Retina (tissue), 1 donor: Measurements from ENCODE around the gene COX10.
A peak's percentile ranks its signal among the peaks of the same experiment; 100 is the strongest.
"Not testable (repeated sequence)": the region's sequence is repeated elsewhere in the genome, so short reads cannot be mapped to it uniquely, and the experiment has no call there.

Experiments
- DNase-seq: peaks from one replicate; pipeline ENCODE4 v3.0.0-alpha.2; 2016

Gene COX10

DNA sequence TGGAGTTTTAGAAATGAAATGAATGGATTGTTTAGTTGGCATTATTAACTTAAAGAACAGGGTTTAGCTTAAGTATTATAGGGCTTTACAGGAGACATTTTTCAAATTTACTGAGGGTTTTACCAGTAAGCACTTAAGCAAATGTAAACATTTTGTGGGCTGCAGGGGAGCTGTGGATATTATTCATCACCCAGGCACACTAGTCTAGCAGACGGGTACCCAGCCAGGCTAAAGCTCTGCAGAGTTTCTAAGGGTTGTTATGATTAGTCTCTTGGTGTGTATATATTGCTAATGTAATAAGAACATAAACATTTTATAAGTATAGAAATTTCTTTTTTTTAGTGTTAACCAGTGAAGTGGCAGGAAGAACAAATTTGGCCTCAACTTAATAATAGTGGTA, 110.6 kb downstream of the COX10 start:
- DNase-seq: not testable (repeated sequence)

DNA sequence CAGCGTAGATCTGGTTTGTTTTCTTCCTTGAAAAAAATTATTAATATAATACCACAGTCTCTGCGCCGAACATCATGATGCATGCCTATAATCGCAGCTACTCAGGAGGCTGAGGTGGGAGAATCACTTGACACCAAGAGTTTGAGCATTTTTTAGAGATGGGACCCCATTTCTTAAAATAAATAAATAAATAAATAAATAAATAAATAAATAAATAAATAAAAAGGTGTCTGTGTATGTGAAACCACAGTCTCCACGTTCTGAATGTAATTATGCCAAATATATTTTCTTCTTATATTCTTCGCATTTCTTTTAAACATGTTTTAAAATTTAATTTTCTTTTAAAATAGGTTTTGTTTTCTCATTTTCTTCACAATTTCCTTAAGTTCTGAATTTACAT, 112.8 kb downstream of the COX10 start:
- DNase-seq: not testable (repeated sequence)

DNA sequence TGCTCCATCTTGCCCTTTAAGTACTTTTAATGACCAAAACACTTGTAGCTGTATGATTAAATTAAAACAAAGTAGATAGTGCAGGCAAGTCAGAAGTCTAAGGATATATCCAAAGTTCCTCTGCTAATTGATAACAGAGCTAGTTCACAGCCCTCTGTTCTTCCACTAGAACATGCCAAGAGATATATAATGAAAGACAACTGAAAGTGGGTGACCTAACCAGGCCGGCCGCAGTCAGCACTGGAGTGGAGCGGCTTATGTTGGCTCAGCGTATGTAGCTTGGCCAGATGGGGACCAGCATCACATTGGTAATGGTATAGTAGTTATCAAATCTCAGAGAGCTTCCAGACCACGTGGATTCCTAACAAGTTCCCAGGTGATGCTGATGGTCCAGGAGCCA, 115.2 kb downstream of the COX10 start:
- DNase-seq: not testable (repeated sequence)

DNA sequence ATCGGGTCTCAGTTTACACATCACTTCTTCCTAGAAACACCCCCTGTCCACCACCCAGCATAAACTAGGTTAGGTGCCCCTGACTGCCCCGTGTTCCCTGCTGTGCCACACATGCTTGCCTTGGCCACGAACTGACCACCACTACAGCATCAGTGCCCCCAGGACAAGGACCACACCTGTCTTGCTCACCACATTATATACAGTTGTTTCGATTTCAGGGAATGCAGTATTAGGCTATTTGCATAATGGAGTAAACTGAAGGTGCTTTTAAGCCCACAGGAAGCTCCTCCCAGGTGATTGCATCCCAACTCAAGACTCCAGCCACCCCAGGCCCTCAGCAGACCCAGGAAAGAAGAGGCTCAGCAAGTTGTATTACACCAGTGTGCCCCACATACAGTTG, 117.1 kb downstream of the COX10 start:
- DNase-seq: not testable (repeated sequence)

DNA sequence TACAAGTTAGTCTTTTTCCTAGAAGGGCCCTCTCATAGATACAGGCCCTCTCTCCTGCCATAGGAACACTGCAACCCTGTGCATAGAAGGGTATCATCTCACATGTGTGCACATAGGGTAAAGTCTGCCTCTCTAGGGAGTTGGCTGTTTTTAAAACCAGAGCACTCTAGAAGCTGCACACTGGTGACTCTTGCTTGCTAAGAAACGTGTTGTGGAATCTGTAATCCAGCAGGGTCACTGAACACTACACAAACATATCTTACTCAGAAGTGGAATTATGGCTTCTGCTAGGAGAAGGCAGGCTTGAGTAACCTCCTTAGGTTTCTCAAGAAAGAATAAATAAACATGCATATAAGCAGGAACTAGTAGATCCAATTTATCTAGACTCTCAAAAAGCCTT, 121.5 kb downstream of the COX10 start:
- DNase-seq: not testable (repeated sequence)

DNA sequence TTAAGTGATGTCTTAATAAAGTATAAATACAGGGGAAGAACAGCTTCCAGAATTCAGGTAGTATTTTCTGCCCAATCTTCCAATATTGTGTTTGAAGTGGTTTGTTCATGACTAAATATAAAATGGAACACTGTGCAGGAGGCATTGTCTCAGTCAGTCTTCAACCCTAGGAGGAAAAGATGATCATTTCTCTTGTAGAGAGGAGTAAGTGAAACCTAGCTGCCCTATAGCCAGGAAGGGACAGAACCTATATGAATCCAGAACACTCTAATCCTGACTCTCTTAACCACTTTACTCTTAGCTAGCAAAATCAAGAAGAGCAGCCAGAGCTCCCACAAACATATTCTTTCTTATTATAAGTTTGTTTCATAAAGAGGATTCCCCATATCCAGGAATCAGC, 122.2 kb downstream of the COX10 start:
- not testable (repeated sequence) for DNase-seq

DNA sequence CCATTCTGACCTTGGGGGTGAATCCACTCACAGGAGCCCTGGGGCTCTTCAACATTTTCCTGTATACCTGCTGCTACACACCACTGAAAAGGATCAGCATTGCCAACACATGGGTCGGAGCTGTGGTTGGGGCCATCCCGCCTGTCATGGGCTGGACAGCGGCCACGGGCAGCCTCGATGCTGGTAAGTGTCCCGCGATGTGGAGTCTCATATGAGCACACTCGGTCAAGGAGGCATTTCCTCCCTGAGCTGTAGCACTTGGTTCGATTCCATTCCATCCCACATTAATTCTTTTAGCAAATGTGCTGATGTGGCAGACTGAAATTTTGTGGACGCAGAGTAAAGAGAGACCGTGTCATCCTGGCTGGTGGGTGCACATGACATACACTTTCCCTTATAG, 122.7 kb downstream of the COX10 start:
- not testable (repeated sequence) for DNase-seq

DNA sequence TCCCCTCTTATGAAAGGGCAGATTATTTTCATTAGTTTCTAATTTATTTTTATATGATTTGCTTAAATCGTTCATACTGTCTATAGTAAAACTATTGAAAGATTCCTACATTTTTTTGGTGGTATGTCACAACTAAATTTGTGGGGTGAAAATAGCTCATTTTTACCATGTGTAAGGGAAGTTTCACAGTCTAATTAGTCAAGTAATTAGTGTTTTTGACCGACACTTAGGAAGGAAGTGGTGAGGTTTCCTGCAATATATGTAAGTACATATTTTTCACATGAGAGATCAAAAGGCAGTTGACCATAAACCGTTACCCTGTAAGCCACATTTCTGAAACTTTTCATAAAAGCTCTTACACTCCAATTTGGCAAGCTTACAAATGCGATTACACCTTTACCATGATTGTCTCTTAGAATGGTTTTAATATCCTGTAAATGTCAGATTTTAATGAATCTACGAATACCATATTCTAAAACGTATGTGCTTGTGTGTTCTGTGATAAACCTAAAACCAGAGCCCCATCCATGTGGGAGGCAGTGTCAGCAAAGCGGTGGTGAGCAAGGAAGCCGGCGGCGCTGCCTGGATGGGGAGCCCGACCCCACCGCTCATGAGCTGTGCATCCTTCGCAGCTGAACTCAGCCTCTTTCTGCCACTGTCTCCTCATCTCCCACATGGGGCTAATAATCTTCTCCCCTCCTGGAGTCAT, 123.5 kb downstream of the COX10 start:
- not testable (repeated sequence) for DNase-seq

DNA sequence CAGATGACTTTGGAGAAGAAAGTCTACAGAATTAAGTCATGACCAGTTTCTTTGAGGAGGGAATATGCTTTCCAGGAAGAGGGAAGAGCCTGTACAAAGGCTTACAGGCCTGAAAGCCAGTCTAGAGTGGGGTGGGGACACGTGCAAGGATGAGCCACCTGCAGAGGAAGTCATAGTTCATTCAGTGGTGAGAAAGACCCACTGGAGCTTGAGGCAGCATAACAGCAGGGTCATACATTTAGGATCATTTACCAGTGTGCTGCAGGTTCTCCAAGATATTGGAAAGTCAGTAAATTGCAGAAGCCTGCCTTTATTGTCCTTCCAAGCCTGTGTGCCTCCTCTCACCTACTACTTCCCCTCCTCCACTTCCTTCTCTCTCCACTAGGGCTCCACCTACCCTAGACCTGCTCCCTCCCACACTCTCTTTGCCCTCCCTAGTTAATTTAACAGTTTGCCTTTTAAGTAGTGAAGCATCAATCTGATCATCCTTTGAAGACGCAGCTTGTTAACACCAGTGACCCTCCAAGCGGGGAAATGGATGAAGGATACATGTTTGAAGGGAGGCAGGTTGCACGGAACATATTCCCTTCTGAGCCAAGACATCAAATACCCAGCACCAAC, 127.2 kb downstream of the COX10 start:
- no peak for DNase-seq

DNA sequence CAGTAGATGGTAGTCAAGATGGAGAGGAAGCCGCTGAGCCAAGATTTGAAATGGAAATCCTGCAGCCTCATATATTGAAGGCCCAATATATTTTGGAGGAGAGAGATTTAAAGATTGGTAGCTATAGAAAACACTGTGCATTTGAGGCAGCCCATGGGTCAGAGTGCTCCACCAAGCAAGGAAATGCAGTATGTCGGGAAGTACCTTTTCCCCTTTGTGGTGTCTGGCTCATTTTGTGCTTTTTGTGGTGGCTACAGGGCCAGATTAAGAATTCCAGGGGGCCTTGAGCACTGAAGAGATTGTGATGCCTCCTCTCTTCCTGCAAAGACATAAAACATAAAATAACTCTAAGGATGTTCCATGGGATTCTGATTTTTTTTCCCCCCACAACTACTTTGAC, 127.8 kb downstream of the COX10 start:
- no peak for DNase-seq

DNA sequence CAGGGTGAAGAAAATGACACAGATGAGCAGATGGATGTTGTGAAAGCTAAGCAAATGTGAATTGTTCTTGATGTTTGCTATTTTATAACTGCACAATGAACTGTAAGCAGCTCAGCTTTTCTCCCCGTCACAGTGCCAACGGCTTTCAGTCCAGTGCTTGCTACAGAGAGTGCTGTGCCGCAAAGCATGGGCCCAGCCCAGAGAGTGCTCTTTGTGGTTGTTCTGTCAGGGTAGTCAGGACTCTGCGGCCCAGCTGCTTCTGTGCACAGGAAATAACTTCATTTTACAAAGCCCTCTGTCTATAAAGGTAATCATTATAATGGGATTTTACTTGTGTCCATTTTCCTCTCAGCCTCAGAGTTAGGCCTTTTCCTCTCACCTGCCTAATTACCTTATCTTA, 128.3 kb downstream of the COX10 start:
- DNase-seq: no peak

DNA sequence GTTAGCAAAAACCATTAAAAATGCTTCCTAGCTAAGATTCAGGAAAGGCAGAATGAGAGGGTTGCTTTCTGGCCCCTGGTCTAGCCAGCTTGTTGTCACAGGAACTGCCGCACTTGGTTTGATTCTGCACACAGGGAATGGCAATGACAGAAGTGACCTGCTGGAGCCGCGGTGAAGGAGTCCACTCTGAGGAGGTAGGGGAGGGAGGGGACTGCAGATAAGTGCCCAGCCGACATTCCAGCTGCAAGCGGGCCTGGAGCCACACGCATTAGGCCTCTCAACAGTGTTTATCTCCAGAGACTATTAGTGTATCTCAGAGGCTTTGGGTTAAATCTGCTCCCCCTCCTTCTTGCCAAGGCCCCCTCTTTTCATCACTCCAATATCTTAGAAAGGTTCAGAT, 128.7 kb downstream of the COX10 start:
- DNase-seq: peak; percentile 54

DNA sequence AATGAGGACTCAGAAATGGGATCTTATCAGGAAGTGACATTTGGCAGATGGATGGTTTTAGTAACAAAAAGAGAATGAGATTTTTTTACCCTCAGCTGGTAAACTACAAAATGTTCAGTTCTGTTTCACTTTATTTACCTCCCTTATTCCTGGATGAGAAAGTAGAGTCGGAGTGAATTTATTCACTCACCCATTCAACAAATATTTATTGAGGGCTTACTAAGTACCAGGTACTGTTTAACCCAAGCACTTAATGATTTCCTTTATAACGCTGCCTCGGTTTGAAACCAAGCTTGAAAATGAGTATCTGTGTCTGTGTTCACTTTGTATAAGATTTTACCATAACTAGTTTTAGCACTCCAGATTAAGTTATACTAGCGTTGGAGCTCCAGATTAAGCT, 129.3 kb downstream of the COX10 start:
- no peak for DNase-seq

DNA sequence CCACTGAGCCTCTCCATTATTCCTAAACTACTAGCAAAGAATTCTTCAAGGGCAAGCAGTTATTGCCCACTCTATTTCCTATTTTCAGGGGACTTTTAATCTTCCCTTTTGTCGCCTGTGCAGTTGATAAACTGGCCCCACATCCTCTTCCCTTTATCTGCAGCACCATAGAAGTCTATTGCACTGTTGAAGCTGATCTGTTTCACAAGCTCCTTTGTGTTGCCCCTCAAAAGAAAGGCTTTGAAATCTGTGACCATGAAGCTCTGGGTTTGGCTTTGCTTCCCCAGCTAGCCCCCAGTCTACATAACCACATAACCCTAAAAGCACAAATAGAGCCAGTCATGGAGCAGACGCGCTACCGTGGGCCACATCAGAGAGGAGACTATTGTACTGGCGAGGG, 130.3 kb downstream of the COX10 start:
- DNase-seq: no peak

DNA sequence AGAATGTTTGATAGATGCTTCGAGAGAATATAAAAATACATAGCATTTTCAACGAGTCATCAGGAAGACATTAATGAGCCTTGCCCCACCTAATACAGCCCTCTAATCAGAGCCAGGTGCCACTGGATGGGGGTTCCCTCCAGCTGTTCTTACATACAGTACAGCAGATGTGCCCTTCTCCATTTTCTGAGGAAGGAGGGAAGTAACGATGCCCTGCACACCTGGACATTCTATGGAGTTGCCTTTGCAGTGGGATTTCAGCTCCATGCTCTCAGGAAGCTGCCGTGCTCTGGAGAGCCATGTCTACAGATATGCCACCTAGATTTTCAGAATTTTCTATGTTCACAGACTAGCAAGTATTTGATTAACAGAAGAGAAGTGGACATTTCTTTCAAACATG, 131.1 kb downstream of the COX10 start:
- no peak for DNase-seq

DNA sequence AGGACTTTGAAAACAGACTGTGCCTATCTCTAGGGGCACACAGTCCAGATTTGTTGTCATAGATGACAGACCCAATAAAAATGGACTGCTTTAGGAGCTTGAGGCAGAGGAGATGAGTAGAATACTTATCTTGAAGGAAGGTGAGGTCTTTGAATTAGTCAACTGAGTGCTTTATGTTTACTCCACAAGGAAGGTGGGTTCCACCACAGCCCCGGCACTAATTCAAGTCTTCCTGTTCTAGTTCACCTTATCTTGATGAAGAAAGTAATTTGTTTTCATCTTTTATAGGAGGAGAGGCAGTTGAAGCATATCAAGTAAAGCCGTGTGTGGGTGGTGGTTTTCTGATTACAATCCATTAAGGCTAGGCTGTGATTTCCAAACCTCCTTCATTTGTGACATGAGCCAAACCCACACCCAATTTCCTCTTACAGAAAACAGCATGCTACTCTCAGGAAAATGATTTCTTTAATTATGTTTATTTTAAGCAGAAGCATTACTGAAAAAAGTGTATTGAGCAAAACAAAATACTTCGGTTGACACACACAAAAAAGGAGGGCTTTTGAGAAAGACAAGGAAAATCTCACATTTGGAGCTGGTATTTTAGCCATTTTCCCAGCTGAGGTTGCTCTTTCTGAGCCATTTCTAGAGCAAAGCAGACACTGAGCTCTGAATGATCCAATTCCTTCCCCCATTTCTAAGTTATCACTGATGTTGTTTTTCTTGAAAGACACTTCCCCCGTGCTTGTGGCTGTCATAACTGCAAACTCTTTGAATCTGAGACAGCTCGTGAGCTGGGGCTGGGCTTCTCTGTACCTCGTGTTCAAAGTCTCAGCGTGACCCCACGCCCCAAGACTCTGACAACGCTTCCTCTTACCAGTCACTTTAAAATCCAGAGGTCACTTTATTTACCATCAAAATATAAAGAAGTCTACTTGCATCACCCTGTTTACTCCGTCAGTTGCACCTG, 132.0 kb downstream of the COX10 start:
- DNase-seq: no peak

DNA sequence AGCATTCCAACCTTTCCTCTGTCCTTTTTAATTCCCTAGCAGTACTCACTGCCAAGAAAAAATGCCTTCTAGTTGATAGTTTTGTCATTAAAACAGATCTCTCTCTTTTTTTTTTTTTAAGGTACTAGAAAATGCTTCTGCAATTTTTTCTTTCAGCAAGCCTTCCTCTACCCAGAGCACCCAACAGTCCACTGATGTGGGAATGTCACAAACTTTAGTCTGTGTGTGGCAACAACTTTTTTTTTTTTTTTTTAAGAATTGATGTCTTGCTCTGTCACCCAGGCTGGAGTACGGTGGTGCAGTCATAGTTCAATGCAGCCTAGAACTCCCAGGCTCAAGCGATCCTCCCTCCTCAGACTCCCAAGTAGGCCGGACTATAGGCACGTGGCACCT, 132.7 kb downstream of the COX10 start:
- no peak for DNase-seq

DNA sequence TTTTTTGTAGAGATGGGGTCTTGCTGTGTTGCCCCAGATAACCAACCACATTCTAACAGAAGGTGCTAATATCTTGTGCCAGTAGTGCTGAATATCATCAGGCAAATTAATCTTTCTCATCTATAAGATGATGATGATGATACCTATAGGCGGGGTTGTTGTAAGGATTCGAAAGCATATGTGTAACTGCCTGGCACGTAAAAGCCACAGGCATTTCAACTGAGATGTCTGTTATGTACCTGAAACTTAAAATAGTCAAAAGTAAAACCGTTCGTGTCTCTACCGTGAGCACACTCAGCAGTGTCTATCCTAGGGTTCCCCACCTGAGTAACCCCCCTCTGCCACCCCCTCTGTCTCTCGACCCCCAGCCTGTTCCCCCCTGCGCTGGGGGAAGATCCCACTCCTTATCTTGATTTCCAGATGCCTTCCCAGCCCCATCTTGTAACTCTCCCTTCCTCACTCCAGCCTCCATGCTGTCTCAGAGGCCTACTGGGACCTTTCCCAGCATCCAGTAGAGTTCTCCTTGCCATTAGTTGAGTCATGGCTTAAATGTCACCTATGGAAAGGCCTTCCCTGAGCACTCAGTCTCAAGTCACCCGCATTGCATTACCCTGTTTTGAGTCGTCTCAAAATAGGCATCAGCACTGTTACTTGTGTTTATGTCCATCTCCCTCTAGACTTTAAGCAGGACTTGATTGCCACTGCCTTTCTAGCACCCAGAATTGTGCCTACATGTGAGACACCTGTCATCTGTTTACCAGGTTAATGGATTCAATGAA, 133.3 kb downstream of the COX10 start:
- no peak for DNase-seq

DNA sequence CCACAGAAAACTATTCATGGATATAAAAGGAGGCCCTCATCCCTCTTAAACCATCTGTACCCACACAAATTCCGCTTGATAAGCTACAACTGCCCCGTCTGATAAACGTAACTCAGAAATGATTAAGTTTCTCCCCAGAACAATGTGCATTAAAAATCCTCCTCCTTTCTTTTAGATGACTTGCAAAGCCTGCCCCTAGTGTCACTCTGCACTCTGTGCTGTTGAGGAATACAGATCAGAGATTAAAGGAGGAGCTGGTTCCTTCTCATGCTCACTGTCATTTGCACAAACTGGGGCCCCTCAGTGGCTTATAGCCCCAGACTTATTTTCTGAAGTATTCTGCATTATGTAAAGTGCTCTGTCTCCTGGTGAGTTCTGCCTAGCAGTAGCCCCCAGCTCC, 134.1 kb downstream of the COX10 start:
- no peak for DNase-seq

DNA sequence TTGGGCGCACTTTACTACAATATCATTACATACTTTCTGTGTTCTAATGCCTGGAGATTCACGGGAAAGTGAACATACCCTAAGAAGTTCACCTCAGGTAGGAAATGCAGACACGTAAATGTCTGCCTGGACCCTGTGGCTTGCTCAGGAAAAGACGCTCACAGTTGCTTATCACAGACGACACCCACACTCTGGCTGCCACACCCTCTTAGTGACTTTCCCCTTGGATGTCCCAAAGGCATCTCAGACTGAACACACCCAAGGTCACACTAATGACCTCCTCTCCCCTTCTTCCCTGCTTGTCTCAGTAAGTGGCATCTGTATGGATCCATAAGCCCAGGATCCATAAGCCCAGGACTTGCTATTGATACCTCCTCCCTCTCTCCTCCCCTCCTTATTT, 134.8 kb downstream of the COX10 start:
- no peak for DNase-seq

DNA sequence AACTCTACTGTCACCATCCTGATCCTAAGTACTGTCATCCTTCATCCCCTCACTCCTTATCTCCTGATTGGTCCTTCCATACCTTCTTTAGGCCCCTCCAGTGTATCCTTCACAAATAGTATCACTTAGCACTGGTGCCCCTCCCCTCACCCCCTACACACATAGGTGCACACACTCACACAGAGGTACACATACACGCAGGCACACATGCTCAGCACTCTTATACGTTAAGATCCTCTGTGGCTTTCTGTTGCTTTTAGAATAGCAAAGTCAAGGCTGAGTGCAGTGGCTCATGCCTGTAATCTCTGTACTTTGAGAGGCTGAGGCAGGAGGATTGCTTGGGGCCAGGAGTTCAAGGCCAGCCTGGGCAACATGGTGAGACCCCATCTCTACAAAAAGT, 135.2 kb downstream of the COX10 start:
- DNase-seq: no peak

DNA sequence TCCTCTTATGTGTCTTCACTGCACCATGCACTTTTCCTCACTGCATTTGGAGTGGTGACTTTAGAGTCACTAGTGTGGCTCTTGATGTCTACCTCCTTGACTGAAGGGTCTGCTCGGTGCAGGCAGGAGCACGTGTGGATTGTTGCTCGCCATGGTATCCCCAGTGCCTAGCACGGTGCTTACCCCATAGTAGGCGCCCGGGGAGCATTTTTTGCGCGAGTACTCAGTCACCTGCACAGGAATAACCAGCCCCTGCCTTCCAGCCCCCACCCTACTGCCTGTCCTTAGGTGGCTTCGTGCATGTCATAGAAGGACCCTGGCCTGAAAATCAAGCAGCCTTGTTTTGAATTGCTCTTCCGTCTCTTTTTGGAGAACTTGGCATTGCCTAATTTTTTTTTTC, 136.1 kb downstream of the COX10 start:
- no peak for DNase-seq

DNA sequence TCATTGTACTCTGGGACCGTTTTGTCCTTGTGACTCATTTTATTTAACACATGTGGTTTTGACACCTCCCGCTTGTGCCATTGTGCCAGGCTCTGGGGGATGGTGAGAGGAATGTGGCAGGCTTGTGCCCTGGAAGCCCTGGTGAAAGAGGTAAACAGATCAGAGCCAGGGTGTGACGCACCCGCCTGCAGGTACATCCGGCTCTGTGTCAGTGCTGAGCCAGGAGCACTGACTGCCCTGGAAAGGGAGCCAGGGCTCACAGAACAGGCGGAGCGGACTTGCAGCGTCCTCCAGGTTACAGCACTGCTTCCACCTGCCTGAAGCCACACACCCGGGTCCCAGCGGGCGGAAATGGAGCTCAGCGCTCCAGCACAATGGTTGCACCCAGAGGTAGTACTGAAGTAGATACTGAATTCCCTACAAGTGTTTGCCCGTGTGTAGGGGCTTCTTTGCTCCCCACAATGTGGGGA, 136.7 kb downstream of the COX10 start:
- no peak for DNase-seq
